ENCODE measurements around the gene NPHP4.

GRCh38 chr1:5842679-5843078 is 149.5 kb downstream of the NPHP4 start:
- TF ChIP-seq ELF4 (CRISPR knock-in tag; IDR thresholded peaks at IDR 0.05) (no peak), CCNT2 (IDR thresholded peaks at IDR 0.05; ENCODE audit: borderline replicate concordance, extremely low read depth, insufficient read length, low read depth, low read length) (no peak), ZBTB7A (IDR thresholded peaks at IDR 0.05; ENCODE audit: borderline replicate concordance, control insufficient read depth, low read depth, low read length) (no peak)
